ENCODE data around the gene MSX1.
"Not testable (repeated sequence)": the region's sequence is repeated elsewhere in the genome, so short reads cannot be mapped to it uniquely, and the experiment has no call there.

Gene MSX1

GRCh38 chr4:4859325-4859798 is at the start of gene MSX1:
TSS of gene MSX1 (plus strand) at chr4:4859665. CDS start at chr4:4859900, 235 bp downstream.
- no peak for DNase-seq (ENCODE audit: low read depth in 1 of 2, low spot score in 1 of 2)

DNA sequence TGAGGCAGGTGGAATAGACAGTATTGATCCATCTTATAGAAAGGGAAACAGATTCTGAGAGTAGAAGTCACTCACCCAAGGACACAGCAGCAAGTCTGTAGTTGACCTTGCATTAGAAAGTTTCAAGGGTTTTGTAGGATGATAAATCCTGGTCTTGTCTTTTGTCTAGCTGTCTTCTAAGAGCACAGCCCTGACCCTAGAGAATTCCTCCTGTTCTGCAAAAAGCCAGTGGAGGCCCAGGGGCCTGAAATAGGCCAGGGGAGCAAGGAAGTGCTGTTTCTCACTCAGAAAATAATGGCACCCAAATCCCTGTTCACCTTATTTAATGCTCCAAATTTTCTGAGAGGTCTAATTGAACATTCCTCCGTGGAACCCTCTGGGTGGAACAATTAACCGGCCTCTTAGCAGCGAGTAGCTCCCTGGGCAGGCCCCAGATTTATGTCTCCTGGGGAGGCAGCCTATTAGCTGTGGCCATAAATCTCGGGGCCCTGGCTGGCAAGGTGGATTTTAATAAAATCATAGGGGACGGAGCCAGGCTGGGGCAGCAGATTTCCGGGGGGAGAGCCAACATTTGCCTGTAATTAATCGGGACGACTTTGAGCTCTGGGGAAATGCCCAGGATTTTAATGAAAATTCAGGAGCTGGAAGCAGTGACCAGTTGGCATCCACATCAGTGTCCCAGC is 49.2 kb upstream of the MSX1 start:
- DNase-seq (ENCODE audit: low read depth in 1 of 2, low spot score in 1 of 2), result no peak

DNA sequence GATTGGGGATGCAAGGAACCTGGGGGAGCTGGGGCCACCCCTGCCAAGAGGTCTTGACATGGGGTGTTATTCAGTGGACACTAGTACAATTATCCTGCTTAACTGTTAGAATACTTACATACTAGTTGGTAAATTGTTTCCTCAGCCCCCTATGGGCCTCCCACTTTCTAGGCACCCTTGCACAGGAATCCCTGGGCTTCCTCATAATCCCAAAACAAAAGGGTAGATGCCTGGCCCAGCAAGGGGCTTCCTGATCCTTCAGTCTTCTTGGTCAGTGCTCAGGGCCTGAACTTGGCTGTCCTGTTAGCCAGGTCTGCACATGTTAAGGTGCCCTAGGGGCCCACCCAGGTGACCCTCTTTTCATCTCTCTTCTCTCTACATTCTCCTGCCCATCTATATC is 48.7 kb upstream of the MSX1 start:
- no peak for DNase-seq (ENCODE audit: low read depth in 1 of 2, low spot score in 1 of 2)

- DNase-seq (ENCODE audit: low read depth in 1 of 2, low spot score in 1 of 2), result no peak
Observed at GRCh38 chr4:4812145-4812794, 47.2 kb upstream of the MSX1 start.

DNA sequence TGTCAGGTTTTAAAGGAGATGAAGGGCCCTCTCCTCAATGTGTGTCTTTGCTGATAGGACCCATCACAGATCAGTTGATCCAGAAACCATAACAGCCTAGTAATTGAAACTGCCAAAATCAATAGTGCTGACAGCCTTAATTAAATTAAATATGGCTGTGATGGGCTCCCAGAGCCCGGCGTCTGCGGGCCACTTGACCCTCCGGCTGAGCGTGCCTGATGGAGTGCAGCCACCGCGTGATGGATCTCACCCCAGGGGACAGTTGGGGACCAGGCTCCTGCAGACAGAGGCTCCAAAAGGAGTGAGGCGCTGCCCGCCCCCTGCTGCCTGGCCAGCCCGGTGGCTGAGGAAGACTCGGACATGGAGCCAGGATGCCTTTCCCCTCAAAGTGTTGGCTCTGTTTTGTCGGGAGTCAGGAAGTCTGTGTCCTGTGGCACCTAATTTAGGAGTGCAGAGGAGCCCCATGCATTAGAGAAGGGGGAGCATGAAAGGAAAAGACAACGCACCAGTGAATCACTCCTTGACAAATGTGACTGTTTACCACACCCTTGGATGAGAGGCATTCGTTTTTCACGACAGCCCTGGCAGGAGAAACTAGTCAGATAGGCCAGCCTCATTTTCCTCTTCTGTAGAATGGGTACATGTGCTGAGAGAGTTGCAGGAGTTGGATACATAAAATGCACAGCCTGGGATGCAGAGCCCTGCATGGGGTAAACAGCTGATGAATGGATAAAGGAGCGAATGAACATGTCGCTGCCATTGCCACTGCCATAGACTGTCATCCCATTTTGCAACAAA is 40.9 kb upstream of the MSX1 start:
- no peak for DNase-seq (ENCODE audit: low read depth in 1 of 2, low spot score in 1 of 2)

- DNase-seq (ENCODE audit: low read depth in 1 of 2, low spot score in 1 of 2), result no peak
Observed at GRCh38 chr4:4819213-4819606, 40.3 kb upstream of the MSX1 start.

GRCh38 chr4:4820261-4820660 is 39.2 kb upstream of the MSX1 start:
- DNase-seq (ENCODE audit: low read depth in 1 of 2, low spot score in 1 of 2), result no peak

GRCh38 chr4:4820739-4821138 is 38.7 kb upstream of the MSX1 start:
- DNase-seq (ENCODE audit: low read depth in 1 of 2, low spot score in 1 of 2), result no peak

DNA sequence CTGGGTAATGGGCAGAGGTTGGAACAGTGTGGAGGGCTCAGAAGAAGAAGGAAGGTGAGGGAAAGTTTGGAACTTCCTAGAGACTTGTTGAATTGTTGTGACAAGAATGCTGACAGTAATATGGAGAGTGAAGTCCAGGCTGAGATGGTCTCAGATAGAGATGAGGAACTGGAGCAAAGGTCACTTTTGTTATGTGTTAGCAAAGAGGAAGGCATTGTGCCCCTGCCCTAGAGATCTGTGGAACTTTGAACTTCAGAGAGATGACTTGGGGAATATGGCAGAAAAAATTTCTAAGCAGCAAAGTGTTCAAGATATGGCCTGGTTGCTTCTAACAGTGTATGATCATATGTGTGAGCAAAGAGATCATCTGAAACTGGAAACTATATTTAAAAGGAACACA is 37.9 kb upstream of the MSX1 start:
- no peak for DNase-seq (ENCODE audit: low read depth in 1 of 2, low spot score in 1 of 2)

DNA sequence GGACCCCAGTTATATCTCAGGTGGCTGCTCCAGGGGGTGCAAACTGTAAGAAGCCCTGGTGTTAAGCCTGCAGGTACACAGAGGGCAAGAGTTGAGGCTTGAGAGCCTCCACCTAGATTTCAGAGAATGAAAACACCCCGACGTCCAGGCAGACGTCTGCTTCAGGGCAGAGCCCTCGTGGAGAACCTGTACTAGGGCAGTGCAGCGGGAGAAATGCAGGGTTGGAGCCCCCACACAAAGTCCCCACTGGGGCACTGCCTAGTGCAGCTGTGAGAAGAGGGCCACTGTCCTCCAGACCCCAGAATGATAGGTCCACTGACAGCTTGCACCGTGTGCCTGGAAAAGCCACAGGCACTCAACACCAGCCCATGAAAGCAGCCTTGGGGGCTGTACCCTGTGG is 37.2 kb upstream of the MSX1 start:
- not testable (repeated sequence) for DNase-seq (ENCODE audit: low read depth in 1 of 2, low spot score in 1 of 2)

DNA sequence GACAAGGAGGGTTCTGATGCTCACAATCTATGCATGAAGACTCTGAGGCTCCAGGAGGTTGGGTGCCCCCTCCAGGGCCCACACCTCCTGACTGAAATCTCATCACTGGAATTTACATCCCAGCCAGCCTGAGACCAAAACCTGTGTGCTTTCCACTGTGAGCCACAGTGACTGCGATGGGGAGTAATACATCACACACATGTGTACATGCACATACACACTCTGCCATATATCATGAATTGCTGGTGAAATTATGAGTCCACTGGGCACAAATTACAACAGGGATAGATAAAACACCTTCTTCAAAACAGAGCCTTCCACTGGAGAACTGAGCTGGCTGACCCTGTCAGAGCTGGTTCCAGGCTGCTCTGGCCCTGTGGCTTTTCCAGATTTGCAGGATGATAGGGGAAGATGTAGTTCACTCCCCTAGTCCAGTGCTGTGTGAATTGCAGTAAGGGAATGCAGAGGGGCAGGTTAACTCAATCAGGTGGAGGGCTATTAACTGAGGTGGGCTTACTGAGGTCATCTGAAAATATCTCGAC is 35.8 kb upstream of the MSX1 start:
- DNase-seq (ENCODE audit: low read depth in 1 of 2, low spot score in 1 of 2), result no peak

DNA sequence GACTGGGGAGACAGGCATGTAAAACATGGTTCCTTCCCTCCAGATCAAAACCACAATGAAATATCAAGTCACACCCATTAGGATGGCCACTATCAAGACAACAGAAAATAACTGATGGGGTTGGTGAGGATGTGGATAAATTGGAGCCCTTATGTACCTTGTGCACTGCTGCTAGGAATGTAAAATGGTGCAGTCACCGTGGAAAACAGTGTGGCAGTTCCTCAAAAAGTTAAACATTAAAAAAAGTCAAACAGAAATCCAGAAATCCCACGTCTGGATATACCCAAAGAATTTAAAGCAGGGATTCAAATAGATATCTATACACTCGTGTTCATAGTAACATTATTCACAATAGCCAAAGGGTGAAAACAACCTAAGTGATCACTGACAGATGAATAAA is 35.2 kb upstream of the MSX1 start:
- no peak for DNase-seq (ENCODE audit: low read depth in 1 of 2, low spot score in 1 of 2)

DNA sequence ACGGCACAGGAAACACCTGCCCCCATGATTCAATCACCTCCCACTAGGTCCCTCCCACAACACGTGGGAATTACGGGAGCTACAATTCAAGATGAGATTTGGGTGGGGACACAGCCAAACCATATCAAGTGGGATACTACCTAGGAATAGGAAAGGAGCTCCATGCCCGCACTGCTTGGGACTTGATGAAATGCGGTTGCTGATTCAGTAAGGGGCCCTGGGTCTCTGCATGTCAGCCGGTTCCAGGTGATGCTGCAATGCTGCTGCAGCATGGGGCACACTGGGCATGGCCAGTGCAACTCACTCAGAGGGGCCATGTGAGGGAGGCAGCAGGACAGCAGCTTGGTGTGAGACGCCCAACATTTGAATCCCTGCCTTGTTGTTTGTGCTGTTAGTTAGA is 34.0 kb upstream of the MSX1 start:
- no peak for DNase-seq (ENCODE audit: low read depth in 1 of 2, low spot score in 1 of 2)

- no peak for DNase-seq (ENCODE audit: low read depth in 1 of 2, low spot score in 1 of 2)
Observed at GRCh38 chr4:4829837-4830236, 29.6 kb upstream of the MSX1 start.

DNA sequence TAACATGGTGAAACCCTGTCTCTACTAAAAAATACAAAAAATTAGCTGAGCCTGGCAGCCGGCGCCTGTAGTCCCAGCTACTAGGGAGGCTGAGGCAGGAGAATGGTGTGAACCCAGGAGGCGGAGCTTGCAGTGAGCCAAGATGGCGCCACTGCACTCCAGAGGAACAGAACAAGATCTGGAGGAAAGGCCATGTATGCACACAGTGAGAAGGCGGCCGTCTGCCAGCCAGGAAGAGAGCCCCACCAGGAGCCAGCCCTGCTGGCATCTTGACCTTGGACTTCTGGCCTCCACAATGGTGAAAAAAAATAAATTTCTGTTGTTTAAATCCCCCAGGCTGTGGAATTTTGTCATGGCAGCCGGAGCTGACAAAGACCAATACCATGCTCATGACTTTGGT is 28.2 kb upstream of the MSX1 start:
- DNase-seq (ENCODE audit: low read depth in 1 of 2, low spot score in 1 of 2), result no peak

DNA sequence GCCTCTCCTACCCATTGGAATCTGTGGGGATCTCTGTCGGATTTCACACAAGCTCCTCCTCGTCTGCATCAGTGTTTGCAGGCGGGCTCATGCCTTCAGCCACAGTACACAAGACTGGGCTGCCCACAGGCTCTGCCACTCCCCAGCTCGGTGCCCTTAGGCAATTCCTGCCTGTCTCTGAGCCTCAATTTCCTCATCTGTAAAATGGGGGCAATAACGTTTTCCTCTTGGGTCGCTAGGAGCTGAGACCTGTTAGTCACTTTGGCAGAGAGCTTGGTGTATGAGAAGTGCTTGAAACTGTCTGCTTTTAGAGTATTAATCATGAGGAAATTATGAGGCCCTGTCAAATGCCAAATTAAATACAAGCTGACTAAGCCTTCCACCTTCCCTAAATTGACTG is 27.6 kb upstream of the MSX1 start:
- DNase-seq (ENCODE audit: low read depth in 1 of 2, low spot score in 1 of 2), result no peak

GRCh38 chr4:4836044-4836443 is 23.4 kb upstream of the MSX1 start:
- no peak for DNase-seq (ENCODE audit: low read depth in 1 of 2, low spot score in 1 of 2)

DNA sequence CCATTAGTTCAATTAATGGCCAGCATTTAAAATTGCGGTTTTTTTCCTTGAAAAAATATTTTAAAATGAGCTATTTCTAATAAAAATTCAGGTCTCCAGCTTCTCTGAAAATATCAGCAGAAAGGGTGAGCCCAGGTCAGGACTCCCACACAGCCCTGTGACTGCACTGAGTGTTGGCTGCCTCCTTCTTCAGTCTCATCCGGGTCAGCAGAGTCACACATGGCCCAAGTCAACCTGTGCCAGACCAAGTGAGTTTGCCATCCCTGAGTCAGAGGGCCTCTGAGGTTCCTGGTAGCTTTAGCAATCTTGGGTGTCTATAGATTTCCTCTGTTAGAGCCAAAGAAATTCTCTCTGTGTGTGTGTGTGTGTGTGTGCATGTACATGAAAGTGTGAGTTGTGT is 22.1 kb upstream of the MSX1 start:
- no peak for DNase-seq (ENCODE audit: low read depth in 1 of 2, low spot score in 1 of 2)

DNA sequence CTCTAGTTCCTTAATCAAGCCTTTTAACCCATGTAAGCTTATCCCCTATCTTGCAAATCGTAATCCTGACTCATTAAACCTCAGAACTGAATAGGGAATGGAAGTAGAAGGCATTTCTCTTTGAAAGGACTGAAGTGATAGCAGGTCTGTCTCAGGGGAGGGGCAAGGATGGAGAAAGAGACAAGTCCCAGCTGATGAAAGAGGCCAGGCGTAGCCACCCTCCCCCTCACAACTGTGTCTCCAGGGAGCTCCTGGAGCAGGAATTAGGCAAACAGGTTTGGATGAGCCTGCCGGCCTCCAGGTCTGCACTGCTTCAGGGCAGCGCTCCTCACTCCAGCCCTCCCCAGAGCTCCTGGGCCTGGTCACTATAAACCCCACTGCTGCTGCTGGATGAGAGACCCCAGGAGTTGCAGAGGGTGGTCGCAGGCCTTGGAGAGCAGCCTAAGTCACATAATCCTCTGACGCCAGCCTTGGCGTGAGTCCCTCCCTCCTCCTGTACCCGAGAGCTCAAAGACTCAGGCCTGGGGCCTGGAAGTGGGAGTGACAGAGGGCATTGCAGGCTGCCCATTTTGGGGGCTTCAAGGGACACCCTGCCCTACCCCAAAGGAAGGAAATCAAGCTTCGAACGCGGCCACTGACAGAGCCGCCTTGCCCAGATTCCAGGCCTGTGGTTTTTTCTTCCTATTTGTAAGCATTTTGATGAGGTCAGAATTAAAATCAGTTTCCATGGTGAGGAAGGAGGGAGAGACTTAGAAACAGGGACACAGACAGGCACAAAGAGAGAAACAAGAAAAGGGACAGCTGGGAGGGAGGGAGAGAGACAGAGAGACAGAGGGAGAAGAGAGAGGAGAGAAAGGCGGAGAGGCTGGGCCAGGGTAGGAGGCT is 21.2 kb upstream of the MSX1 start:
- no peak for DNase-seq (ENCODE audit: low read depth in 1 of 2, low spot score in 1 of 2)

DNA sequence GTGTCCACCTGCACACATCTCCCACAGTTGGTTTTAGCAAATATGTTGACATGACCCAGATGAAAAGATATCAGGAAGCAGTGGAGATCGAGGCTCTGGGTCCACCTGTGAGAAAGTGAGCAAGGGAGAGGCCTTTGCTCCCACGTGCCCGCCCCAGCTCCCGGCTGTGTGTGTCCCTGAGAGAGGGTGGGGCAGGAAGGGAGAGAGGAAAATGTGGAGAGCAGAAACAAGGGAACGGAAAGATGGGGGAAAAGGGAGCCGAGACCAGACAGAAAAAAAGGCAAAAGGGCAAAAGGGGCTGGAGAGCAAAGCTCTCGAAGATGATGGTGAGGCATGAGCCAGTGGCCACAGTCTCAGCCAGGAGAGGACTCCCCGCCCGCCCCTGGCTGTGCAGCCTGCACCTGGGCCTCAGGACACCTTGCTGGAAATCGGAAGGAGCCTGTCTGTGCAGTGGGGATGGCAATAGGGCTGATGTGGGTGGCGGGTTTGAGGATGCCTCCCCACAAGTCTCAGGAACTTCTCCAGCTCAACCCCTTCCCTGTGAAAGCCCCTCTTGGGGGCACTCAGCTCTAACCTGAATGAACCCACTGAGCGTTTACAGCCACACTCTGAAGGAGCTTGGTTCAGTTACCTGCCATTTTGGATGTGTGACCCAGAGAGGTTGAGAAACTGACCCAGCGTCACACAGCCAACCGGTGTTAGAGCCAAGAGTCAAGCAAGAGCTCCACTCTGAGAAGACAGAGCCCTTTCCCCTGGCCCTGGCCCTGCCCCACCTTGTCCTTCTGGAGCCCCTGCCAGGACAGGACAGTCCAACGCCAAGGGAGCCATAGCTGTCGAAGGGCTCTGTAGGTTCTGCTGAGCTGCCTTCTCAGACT is 20.3 kb upstream of the MSX1 start:
- no peak for DNase-seq (ENCODE audit: low read depth in 1 of 2, low spot score in 1 of 2)

All from activated T-helper 1 cell treated with anti-CD3 and anti-CD28 coated beads, Interleukin-2, amount 50 U/mL, for 16 hours (primary cell).